Lung microvascular endothelial cell (primary cell): ENCODE data around the gene ASPM. TPM values are rescaled to one million over a fixed set of nuclear protein-coding genes. Genes with fewer than 3 reads are reported as not detected.

ENCODE experiments used
- DNase-seq, 2 donors: peaks; one replicate each; pipeline versions ENCODE4 v3.0.0 to v3.0.0-alpha.2; 2010; ENCODE audit warnings: low read depth in 2 of 2
- total RNA-seq: library from RNA; depleted of rRNA; stranded (reverse); fragments of >200 nt; gene quantifications from 2 replicates; pipeline ENCODE4 v1.2.1, GENCODE V29; 2014

The ASPM gene, protein sequence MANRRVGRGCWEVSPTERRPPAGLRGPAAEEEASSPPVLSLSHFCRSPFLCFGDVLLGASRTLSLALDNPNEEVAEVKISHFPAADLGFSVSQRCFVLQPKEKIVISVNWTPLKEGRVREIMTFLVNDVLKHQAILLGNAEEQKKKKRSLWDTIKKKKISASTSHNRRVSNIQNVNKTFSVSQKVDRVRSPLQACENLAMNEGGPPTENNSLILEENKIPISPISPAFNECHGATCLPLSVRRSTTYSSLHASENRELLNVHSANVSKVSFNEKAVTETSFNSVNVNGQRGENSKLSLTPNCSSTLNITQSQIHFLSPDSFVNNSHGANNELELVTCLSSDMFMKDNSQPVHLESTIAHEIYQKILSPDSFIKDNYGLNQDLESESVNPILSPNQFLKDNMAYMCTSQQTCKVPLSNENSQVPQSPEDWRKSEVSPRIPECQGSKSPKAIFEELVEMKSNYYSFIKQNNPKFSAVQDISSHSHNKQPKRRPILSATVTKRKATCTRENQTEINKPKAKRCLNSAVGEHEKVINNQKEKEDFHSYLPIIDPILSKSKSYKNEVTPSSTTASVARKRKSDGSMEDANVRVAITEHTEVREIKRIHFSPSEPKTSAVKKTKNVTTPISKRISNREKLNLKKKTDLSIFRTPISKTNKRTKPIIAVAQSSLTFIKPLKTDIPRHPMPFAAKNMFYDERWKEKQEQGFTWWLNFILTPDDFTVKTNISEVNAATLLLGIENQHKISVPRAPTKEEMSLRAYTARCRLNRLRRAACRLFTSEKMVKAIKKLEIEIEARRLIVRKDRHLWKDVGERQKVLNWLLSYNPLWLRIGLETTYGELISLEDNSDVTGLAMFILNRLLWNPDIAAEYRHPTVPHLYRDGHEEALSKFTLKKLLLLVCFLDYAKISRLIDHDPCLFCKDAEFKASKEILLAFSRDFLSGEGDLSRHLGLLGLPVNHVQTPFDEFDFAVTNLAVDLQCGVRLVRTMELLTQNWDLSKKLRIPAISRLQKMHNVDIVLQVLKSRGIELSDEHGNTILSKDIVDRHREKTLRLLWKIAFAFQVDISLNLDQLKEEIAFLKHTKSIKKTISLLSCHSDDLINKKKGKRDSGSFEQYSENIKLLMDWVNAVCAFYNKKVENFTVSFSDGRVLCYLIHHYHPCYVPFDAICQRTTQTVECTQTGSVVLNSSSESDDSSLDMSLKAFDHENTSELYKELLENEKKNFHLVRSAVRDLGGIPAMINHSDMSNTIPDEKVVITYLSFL (N-terminal part only)
- 3.0 and 15.7 TPM in 2 replicates for total RNA-seq

DNA sequence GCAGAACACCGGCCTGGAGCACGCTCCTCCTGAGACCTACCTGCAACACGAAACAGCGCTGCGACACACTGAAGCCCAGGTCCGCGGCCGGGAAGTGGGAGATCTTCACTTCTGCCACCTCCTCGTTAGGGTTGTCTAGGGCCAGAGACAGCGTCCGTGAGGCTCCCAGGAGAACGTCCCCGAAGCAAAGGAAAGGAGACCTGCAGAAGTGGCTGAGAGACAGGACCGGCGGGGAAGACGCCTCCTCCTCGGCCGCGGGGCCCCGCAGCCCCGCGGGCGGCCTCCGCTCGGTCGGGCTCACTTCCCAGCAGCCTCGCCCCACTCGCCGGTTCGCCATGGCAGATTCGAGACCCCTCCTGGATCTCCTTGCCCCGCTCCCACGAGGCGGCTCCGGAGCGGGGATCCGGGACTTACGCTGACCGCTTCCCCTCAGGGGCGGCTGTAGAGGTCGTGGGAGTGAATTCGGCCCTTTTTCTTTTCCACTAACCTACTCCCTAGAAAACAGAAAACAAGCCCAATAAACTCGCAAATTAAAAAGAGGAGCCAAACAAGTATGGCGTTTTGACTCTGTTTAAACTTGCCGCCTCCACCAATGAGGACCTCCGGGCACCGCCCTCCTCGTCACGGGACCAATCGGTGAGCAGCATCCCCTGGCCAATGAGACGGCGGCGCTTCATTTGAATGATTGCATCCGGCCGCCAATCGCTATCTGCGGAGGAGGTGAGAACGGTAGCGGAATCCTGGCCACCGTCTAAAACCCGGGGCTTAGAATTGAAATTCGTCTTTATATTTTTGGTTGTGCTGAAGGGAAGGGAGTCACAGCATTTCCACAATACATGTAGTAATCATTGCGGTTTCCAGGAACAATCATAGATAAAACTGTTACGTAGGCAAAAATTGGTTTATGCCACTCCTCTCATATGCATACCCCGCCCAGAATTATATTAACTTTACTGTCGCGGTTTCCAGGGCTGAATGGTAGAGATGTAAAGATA, at the start of gene ASPM:
TSS of gene ASPM (minus strand) at position 569 of the 995 bp plus-strand sequence. CDS start at position 337, 232 bp downstream.
- peak; percentile 96 to 97 for DNase-seq

DNA sequence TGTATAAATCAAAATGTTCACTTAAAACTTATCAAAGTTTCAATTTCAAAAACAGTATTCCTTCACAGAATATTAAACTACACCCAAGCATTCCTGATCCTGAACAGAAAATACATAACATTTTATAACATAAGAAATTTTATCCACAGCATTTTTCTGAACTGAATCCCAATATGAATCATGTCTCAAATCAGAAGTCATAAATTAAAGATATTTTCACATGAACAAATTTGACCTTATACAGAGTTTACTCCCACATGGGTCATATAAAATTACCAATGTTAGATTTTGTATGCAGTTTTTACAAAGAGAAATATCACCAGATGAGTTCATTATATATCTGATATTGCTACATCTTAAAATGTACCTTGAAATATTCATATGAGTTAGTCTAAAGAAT, 48.6 kb upstream of the ASPM start:
- no peak for DNase-seq

DNA sequence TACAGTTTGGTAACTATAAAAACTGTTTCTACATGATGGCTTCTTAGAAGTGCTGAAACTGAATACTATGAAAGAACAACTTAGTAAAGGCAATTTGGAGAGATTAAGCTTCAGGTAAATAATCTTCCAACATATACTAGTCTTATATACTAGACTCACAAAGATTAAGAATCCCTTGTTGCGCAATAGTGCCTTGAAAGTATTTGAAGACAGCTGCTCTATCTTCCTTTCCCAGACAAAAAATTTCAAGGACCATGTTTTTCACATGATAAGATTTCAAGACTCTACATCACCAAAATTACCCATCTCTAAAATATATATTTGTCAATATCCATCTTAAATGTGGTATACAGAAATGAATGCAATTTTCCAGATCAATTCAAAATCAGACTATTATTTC, 37.7 kb upstream of the ASPM start:
- no peak for DNase-seq

DNA sequence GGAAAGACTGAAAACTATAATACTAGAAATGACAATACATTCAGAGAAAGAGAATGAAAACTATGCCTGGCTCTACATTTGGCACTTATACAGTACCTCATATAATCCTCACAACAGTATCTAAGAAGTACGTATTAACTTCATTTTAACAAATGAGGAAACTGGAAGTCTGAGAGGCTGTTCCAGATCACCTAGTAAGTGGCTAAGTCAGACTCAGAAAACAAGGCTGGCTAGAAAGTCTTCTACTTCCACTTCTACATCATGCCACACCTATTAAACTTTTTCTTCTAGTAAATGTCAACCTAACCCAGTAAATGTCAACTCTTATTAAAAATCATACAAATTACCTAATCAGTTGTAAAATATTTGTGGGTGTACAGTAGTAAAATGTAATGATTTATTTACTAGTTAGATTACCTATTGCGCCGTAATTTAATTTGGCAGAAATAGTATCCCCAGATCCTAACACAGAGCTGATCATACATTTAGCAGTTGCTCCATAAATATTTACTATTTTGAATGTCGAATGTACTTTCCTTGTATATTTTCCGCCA, 36.8 kb upstream of the ASPM start:
- no peak for DNase-seq

DNA sequence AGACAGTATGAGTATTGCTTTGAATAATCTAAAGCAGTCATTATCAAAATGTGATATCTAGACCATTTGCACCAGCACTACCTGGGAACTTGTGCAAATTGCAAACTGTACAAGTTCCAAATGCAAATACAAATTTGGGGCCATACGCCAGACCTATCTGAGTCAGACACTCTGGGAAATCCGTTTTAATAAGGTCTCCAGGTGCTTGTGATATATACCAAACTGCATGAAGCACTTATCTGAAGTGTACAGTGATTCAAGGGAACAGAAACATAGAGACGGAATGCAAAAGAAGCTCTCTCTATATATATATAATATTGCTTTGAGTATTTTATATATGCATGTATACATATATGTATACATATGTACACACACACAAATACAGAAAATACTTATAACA, 36.2 kb upstream of the ASPM start:
- DNase-seq: no peak

DNA sequence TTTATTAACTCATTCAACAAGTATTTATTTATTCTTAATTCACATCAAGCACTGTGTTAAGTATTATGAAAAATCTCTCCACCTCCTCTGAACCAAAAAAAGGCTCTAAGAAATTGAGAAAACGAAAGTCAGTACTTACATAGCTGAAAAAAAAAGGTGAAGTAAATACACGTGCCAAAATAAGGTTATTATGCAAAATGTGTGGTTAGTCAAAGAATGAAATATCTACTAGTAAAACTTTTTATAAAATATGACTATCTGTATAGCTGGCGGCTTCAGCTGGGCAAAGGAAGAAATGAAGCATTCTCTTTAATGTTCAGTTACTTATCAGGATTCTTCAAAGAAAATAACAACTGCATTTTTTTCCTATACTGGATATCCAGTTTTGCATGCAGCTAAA, 35.5 kb upstream of the ASPM start:
- no peak for DNase-seq

DNA sequence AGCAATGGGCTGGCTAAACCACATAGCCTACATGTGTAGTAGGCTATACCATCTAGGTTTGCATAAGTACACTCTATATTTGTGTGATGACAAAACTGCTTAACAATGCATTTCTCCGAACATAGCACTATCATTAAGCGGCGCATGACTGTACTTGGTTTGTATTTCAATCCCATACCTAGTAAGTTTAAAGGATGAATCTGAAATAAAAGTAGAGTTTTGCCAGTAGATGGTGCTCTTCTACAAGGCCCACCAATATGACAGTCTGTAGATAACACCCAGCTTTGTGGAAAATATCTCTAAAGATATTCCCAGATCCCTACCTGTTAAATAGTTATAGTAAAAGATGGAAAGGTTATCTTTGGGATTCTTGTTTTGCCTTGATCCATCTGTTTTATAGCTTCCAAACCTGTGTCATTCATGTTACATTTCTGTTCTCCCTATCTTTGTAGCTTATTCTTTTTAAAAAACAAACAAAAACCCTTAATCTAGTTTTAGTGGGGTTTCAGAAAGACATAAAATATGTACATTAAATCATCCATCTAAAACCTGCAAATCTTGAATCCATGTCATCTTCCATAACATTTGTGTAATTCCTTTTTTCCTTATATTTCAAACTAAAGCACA, 33.9 kb upstream of the ASPM start:
- peak; percentile 58 to 70 for DNase-seq

DNA sequence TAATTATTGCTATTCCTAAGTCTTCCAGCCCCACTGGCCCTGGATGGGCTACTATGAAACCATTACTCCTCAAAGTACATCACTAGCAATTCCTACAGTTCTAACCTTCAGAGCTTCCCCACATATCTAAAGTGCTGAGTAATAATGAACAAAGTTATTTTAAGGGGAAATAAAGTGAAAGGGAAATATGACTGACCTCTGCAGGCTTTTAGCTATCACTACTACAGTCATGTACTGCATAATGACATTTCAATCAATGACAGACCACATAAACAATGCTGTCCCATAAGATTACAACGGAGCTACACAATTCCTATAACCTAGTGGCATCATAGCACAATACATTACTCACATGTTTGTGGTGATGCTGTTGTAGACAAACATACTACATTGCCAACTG, 32.5 kb upstream of the ASPM start:
- DNase-seq: peak; percentile 66 to 70

DNA sequence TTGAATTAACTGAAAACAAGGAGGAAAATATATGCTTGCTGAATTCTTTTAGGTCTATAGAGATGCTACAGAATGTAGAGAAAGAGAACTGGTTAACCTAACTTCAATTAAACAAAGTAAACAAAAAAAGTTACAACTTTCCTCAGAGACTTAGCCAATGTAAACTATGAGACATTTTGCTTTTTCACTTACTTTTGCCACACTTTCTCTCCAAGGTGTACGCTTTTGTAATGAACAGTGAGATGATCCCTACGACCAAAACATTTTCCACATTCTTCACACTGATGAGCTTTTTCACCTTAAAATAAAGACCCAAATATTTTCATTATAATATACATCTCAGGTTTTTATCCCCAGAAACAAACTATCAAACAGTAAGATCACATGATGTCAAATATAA, 28.3 kb upstream of the ASPM start:
- no peak for DNase-seq

DNA sequence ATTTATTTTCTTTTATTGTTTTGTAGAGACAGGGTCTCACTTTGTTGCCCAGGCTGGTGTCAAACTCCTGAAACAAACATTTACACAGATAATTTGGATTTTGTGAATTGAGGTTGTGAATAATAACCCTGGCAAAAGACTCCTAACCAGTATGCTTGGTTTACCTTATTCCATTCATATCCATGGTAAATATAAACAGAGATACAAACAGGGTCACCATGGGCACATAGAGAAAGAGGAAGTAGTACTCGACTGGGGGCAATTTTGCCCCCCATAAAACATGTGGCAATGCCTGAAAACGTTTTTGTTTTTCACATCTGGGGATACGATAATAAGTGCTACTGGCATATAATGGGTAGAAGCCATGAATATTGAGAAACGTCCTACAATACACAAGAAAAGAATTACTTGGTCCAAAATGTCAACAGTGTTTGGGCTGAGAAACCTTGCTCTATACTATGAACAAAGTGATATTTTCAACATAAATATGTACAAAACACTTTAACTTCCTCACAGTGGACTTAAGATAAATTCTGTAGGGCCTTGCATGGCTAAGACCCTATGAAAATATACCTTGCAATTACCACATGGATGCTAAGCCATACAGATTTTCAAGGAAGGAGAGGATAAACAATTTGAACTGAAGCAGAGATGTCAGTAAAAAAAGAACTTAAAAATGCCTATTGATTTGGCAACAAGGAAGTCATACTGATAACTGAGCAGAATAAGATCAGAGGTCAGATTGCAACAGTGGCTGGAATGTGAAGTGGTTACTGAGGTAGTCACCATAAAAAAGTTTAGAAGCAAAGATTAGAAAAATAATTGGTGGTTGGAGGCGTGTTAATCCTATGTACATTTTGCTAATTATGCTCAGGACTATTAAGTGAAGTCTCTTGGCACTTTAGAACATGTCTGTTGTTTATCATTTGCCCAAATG, 27.4 kb upstream of the ASPM start:
- peak in 1 of 2 donors; percentile 35 for DNase-seq

DNA sequence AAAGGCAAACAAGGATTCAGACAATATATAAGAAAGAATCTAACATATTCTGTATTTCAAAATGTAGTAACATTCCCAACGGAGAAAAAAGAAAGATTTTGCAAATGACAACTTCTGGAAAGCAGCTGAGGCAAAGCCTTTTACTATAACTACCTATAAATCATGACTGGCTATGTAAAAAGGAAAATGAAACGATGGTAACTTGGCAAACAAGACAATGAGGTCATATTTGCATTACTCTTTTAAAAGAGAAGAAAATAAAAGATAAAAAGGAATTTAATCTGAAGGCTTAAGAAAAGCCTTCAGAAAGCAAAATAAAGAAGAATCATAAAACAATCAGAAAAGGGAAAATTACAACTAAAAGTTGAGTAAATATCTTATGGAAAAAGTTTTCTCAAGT, 25.1 kb upstream of the ASPM start:
- peak; percentile 46 to 56 for DNase-seq

DNA sequence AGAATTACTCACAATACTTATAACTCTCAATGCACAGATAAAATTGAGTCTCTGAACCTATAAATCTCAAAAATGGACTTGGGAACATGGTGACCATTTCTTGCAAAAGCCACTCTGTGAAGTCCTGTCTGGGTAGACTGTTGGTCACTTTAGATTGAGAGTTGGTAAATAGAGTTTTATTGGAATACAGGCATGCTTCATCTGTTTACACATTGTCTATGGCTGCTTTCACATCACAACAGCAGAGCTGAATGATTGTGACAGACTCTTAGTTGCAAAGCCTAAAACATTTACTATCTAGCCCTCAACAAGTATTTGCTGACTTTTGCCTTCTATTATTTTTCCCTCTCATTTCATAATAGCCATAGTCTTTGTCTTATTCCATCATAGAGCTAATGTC, 24.1 kb upstream of the ASPM start:
- DNase-seq: no peak

DNA sequence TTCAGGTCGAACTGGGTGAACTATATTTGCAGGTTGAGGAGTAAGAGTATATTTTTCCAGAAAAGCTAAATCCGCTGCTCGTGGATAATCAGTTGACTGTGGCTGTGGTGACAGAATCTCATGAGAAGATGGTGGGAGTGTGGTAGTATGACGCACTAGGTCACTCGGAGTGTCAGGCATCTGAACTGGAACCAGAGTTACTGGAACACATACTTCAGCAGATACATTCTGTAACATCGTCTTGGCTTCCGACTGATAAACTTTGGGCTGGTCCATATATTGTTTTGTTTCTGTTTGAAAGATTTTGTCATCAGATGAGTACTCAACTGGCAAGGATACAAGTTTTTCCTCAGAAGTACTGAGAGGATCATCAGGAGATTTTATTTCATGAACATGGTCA, 13.0 kb upstream of the ASPM start:
- DNase-seq: no peak

DNA sequence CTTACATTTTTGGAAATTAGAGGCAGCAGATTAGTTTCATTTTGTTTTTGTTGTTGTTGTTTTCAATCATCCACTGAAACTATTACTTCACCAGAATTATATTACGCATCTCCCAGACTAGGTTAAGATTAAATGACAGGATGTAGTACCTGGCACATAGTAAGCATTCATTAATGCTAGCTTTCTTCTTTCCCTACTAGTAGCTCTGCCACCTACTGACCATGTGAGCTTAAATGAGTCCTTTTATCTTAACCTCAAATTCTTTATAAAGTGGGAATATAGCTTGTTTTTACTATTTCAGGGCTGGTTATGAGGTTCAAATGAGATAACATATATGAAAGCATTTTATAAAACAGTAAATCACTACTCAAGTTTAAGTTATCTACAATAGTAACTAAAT, 10.2 kb upstream of the ASPM start:
- DNase-seq: no peak

DNA sequence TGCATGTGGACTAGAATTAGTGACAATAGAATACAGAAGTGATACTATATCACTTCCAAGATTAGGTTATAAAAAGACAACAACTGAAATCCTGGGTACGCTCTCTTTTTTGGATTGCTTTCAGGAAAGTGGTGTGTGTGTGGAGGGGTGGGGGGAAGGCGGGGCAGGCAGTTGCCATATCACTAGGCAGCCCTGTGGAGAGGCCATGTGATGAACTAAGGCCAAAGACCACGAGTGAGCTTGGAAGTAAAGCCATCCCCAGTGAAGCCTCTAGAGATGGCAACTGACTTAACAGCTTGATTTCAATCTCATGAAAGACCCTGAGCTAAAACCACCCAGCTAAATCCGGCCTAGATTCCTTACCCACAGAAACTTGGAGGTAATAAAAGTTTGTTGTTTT, 6.2 kb upstream of the ASPM start:
- DNase-seq: no peak

DNA sequence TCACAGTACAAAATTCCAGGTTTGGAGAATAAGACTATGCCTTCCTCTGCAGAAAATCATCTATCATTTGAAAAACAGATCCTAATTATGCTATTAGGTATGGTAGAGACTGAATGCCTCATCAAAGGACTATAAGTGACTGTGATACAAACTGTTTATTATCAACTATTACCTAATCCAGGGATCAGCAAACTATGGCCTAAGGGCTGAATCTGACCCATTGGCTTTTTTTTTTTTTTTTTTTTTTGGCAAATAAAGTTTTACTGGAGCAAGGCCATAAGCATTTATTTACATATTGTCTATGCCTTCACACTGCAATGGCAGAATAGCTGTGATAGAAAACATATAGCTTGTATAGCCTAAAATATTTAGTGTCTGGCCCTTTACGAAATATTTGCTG, 4.7 kb upstream of the ASPM start:
- DNase-seq: no peak

DNA sequence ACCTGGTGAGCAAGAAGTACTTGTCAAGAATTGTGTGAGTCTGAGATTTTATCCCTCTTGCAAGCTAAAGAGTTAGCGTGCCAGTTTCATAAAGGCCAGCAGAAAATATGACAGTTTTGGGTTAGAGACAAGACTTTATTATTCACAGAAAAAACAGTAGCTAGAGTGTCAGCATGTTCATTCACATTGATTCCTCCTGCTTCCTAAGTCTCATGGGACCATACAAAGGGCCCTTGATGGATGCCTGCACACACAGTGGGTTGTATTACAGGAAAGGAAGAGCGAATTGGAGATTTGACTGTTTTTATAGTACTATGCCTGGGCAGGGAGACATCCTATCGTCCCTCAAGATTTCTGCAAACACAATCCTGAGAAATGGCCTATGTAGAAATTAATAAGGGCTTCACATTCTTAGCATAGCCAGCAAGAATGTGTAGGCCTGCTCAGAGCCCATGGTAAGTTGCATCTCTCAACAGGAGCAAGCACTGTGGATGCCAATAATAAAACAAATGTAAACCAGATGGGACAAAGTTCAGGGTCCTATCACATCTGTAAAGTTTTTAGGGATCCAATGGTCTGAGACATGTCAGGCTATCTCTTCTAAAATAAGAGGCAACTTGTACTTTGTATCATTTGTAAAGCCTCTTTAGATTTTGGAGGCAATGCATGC, 4.0 kb upstream of the ASPM start:
- no peak for DNase-seq

DNA sequence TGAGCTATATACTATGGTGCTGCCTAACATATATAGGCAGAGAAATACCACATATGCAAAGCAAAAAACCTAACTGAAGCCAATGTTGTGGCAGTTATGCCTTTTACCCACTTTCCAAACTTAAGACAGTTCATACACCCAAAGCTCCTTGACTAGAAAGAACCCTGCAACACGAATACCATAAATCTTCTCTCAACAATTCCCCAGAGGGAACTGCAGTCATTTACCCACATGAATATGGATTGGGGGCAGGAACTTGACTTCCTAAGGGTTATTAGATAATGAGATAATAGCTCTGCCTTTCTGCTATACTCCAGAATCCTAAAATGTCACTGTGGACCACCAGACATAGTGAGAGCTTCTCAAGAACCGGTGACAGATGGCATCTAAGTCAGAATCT, 2.9 kb upstream of the ASPM start:
- DNase-seq: no peak
